ENCODE results near the gene COL15A1.

Gene COL15A1

GRCh38 chr9:98929895-98930341 is 13.8 kb upstream of the COL15A1 start:
- in situ Hi-C loops (cut with MboI; ENCODE audit: low sequenced_read_pairs, unreplicated experiment), result no loop called here

DNA sequence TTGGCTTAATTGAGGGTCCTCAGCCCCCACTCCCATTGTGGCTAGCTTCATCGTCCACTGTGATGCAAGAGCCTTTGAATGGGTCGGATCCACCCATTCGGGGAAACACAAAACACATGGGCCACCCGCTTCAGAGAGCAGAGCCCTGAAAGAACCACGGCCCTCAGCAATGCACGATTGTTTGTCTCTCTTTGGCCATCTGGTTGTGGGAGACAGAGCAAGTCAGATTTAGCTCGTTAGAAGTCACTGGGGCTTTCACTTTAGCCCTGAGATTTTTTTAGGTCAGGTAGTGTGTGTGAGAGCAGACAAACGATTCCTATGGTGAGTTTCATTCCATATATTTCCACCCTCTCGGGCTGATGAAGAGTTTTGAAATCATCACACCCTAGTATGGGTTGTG is 12.9 kb upstream of the COL15A1 start:
- no peak for DNase-seq (ENCODE audit: low spot score)
- TF ChIP-seq, protein P1, sequence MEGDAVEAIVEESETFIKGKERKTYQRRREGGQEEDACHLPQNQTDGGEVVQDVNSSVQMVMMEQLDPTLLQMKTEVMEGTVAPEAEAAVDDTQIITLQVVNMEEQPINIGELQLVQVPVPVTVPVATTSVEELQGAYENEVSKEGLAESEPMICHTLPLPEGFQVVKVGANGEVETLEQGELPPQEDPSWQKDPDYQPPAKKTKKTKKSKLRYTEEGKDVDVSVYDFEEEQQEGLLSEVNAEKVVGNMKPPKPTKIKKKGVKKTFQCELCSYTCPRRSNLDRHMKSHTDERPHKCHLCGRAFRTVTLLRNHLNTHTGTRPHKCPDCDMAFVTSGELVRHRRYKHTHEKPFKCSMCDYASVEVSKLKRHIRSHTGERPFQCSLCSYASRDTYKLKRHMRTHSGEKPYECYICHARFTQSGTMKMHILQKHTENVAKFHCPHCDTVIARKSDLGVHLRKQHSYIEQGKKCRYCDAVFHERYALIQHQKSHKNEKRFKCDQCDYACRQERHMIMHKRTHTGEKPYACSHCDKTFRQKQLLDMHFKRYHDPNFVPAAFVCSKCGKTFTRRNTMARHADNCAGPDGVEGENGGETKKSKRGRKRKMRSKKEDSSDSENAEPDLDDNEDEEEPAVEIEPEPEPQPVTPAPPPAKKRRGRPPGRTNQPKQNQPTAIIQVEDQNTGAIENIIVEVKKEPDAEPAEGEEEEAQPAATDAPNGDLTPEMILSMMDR (IDR thresholded peaks at IDR 0.05; ENCODE audit: borderline replicate concordance, control extremely low read depth, extremely low read depth, insufficient read depth, missing control alignments), result no peak

More at GRCh38 chr9:98929895-98930341, 13.8 kb upstream of the COL15A1 start:
- DNase-seq (ENCODE audit: low spot score), result no peak
- TF ChIP-seq, protein P1 (IDR thresholded peaks at IDR 0.05; ENCODE audit: borderline replicate concordance, control extremely low read depth, extremely low read depth, insufficient read depth, missing control alignments), result no peak

GRCh38 chr9:98931600-98932389 is 11.9 kb upstream of the COL15A1 start:
- TF ChIP-seq, protein P1 (IDR thresholded peaks at IDR 0.05; ENCODE audit: borderline replicate concordance, control extremely low read depth, extremely low read depth, insufficient read depth, missing control alignments), result no peak
- in situ Hi-C loops (cut with MboI; ENCODE audit: low sequenced_read_pairs, unreplicated experiment), result no loop called here
- DNase-seq (ENCODE audit: low spot score), result no peak

More for the DNA sequence above, 12.9 kb upstream of the COL15A1 start:
- in situ Hi-C loops (cut with MboI; ENCODE audit: low sequenced_read_pairs, unreplicated experiment), result no loop called here

DNA sequence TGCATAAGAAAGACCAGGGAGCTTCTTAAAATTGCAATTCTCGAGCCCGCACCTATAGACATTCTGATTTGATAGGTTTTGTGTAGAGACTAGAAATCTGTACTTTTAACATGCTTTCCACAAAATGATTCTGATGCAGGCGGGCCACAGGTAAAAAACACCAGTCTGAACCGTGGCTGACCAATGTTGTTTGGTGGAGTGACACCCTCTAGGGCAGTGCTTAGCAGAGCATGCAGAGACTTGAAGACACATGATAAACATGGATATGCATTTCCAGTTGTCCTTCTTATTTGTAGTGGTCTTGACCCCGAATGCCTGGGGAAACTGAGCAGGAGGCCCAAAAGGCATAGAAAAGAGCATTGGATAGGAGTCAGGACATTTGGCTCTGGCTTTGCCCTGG is 10.5 kb upstream of the COL15A1 start:
- no peak for DNase-seq (ENCODE audit: low spot score)
- TF ChIP-seq, protein P1 (IDR thresholded peaks at IDR 0.05; ENCODE audit: borderline replicate concordance, control extremely low read depth, extremely low read depth, insufficient read depth, missing control alignments), result no peak
- in situ Hi-C loops (cut with MboI; ENCODE audit: low sequenced_read_pairs, unreplicated experiment), result no loop called here

- no peak for DNase-seq (ENCODE audit: low spot score)
- TF ChIP-seq, protein P1 (IDR thresholded peaks at IDR 0.05; ENCODE audit: borderline replicate concordance, control extremely low read depth, extremely low read depth, insufficient read depth, missing control alignments), result no peak
- in situ Hi-C loops (cut with MboI; ENCODE audit: low sequenced_read_pairs, unreplicated experiment), result no loop called here
Observed at GRCh38 chr9:98933890-98934289, 9.8 kb upstream of the COL15A1 start.

- TF ChIP-seq, protein P1 (IDR thresholded peaks at IDR 0.05; ENCODE audit: borderline replicate concordance, control extremely low read depth, extremely low read depth, insufficient read depth, missing control alignments), result no peak
- in situ Hi-C loops (cut with MboI; ENCODE audit: low sequenced_read_pairs, unreplicated experiment), result no loop called here
- DNase-seq (ENCODE audit: low spot score), result no peak
Observed at GRCh38 chr9:98935071-98935505, 8.6 kb upstream of the COL15A1 start.

Data from GM13976 (cell line).